Activated naive CD8-positive, alpha-beta T cell (primary cell): ENCODE data around the gene GREB1L.

Experiments used
- H3K27ac Mint-ChIP-seq: one replicate; pipeline ENCODE4 v1.8.0; 2021; ENCODE audit warnings: mixed read lengths
- H3K27me3 Mint-ChIP-seq: one replicate; pipeline ENCODE4 v1.8.0; 2021; ENCODE audit warnings: mixed read lengths
- H3K36me3 Mint-ChIP-seq: one replicate; pipeline ENCODE4 v1.8.0; 2021; ENCODE audit warnings: mixed read lengths
- H3K4me1 Mint-ChIP-seq: one replicate; pipeline ENCODE4 v1.8.0; 2021; ENCODE audit warnings: low read depth, mixed read lengths
- H3K4me3 Mint-ChIP-seq: one replicate; pipeline ENCODE4 v1.8.0; 2021; ENCODE audit warnings: mild to moderate bottlenecking, mixed read lengths
- H3K9me3 Mint-ChIP-seq: one replicate; pipeline ENCODE4 v1.8.0; 2021; ENCODE audit warnings: low read depth, mixed read lengths

The GREB1L gene

GRCh38 chr18:21242780-21243401 lies 859 bp downstream of the GREB1L start:
- Mint-ChIP-seq H3K4me3 (peak overlapping the region; percentile 73), H3K4me1 (peaks cover 8% of the 10 kb centered on the region), H3K36me3 (peaks cover 2% of the 10 kb centered on the region), H3K9me3 (no peaks in the 10 kb centered on the region), H3K27ac (no peak overlapping the region), H3K27me3 (peaks cover 38% of the 10 kb centered on the region)

GRCh38 chr18:21254576-21254975 lies 12.5 kb downstream of the GREB1L start:
- no peaks in the 10 kb centered on the region for H3K36me3 Mint-ChIP-seq
- no peaks in the 10 kb centered on the region for H3K4me1 Mint-ChIP-seq
- no peak overlapping the region for H3K4me3 Mint-ChIP-seq
- H3K27ac Mint-ChIP-seq = no peak overlapping the region
- peaks cover 9% of the 10 kb centered on the region for H3K27me3 Mint-ChIP-seq
- H3K9me3 Mint-ChIP-seq = no peaks in the 10 kb centered on the region

GRCh38 chr18:21255211-21255610 lies 13.2 kb downstream of the GREB1L start:
- no peak overlapping the region for H3K27ac Mint-ChIP-seq
- no peaks in the 10 kb centered on the region for H3K4me1 Mint-ChIP-seq
- H3K9me3 Mint-ChIP-seq = no peaks in the 10 kb centered on the region
- no peaks in the 10 kb centered on the region for H3K36me3 Mint-ChIP-seq
- H3K27me3 Mint-ChIP-seq = peaks cover 9% of the 10 kb centered on the region
- H3K4me3 Mint-ChIP-seq = no peak overlapping the region

GRCh38 chr18:21257386-21257785 lies 15.4 kb downstream of the GREB1L start:
- H3K27me3 Mint-ChIP-seq = peaks cover 9% of the 10 kb centered on the region
- H3K4me1 Mint-ChIP-seq = no peaks in the 10 kb centered on the region
- no peak overlapping the region for H3K27ac Mint-ChIP-seq
- no peaks in the 10 kb centered on the region for H3K36me3 Mint-ChIP-seq
- H3K9me3 Mint-ChIP-seq = no peaks in the 10 kb centered on the region
- H3K4me3 Mint-ChIP-seq = no peak overlapping the region

- H3K4me1 Mint-ChIP-seq = no peaks in the 10 kb centered on the region
- no peak overlapping the region for H3K4me3 Mint-ChIP-seq
- H3K27ac Mint-ChIP-seq = no peak overlapping the region
- H3K9me3 Mint-ChIP-seq = no peaks in the 10 kb centered on the region
- no peaks in the 10 kb centered on the region for H3K36me3 Mint-ChIP-seq
- H3K27me3 Mint-ChIP-seq = peaks cover 8% of the 10 kb centered on the region
Observed at GRCh38 chr18:21260621-21261020, 18.6 kb downstream of the GREB1L start.

GRCh38 chr18:21261352-21261751 lies 19.3 kb downstream of the GREB1L start:
- Mint-ChIP-seq H3K4me3 (no peak overlapping the region), H3K27ac (no peak overlapping the region), H3K9me3 (no peaks in the 10 kb centered on the region), H3K36me3 (no peaks in the 10 kb centered on the region), H3K4me1 (no peaks in the 10 kb centered on the region), H3K27me3 (peaks cover 8% of the 10 kb centered on the region)

- no peaks in the 10 kb centered on the region for H3K9me3 Mint-ChIP-seq
- H3K27ac Mint-ChIP-seq = no peak overlapping the region
- no peaks in the 10 kb centered on the region for H3K36me3 Mint-ChIP-seq
- no peak overlapping the region for H3K4me3 Mint-ChIP-seq
- H3K4me1 Mint-ChIP-seq = no peaks in the 10 kb centered on the region
- peaks cover 7% of the 10 kb centered on the region for H3K27me3 Mint-ChIP-seq
Observed at GRCh38 chr18:21262244-21262643, 20.2 kb downstream of the GREB1L start.

GRCh38 chr18:21262979-21263378 lies 20.9 kb downstream of the GREB1L start:
- H3K36me3 Mint-ChIP-seq = no peaks in the 10 kb centered on the region
- H3K4me1 Mint-ChIP-seq = no peaks in the 10 kb centered on the region
- H3K27ac Mint-ChIP-seq = no peak overlapping the region
- H3K4me3 Mint-ChIP-seq = no peak overlapping the region
- H3K9me3 Mint-ChIP-seq = no peaks in the 10 kb centered on the region
- peaks cover 4% of the 10 kb centered on the region for H3K27me3 Mint-ChIP-seq

GRCh38 chr18:21264651-21265050 lies 22.6 kb downstream of the GREB1L start:
- Mint-ChIP-seq H3K4me3 (no peak overlapping the region), H3K9me3 (no peaks in the 10 kb centered on the region), H3K27me3 (peaks cover 5% of the 10 kb centered on the region), H3K4me1 (no peaks in the 10 kb centered on the region), H3K36me3 (no peaks in the 10 kb centered on the region), H3K27ac (no peak overlapping the region)

- no peaks in the 10 kb centered on the region for H3K36me3 Mint-ChIP-seq
- H3K9me3 Mint-ChIP-seq = no peaks in the 10 kb centered on the region
- H3K4me3 Mint-ChIP-seq = no peak overlapping the region
- peaks cover 5% of the 10 kb centered on the region for H3K27me3 Mint-ChIP-seq
- no peak overlapping the region for H3K27ac Mint-ChIP-seq
- no peaks in the 10 kb centered on the region for H3K4me1 Mint-ChIP-seq
Observed at GRCh38 chr18:21265971-21266673, 24.1 kb downstream of the GREB1L start.

- no peak overlapping the region for H3K27ac Mint-ChIP-seq
- H3K4me3 Mint-ChIP-seq = no peak overlapping the region
- peaks cover 5% of the 10 kb centered on the region for H3K27me3 Mint-ChIP-seq
- H3K4me1 Mint-ChIP-seq = no peaks in the 10 kb centered on the region
- H3K9me3 Mint-ChIP-seq = no peaks in the 10 kb centered on the region
- no peaks in the 10 kb centered on the region for H3K36me3 Mint-ChIP-seq
Observed at GRCh38 chr18:21267400-21267799, 25.4 kb downstream of the GREB1L start.

- no peaks in the 10 kb centered on the region for H3K4me1 Mint-ChIP-seq
- peaks cover 4% of the 10 kb centered on the region for H3K27me3 Mint-ChIP-seq
- no peak overlapping the region for H3K27ac Mint-ChIP-seq
- no peaks in the 10 kb centered on the region for H3K9me3 Mint-ChIP-seq
- H3K4me3 Mint-ChIP-seq = no peak overlapping the region
- H3K36me3 Mint-ChIP-seq = no peaks in the 10 kb centered on the region
Observed at GRCh38 chr18:21269349-21269748, 27.3 kb downstream of the GREB1L start.

GRCh38 chr18:21270453-21270852 lies 28.4 kb downstream of the GREB1L start:
- no peaks in the 10 kb centered on the region for H3K36me3 Mint-ChIP-seq
- H3K4me3 Mint-ChIP-seq = no peak overlapping the region
- H3K27me3 Mint-ChIP-seq = peaks cover 4% of the 10 kb centered on the region
- no peak overlapping the region for H3K27ac Mint-ChIP-seq
- H3K9me3 Mint-ChIP-seq = no peaks in the 10 kb centered on the region
- H3K4me1 Mint-ChIP-seq = no peaks in the 10 kb centered on the region

- Mint-ChIP-seq H3K27me3 (peaks cover 4% of the 10 kb centered on the region), H3K27ac (no peak overlapping the region), H3K4me1 (no peaks in the 10 kb centered on the region), H3K36me3 (no peaks in the 10 kb centered on the region), H3K9me3 (no peaks in the 10 kb centered on the region), H3K4me3 (no peak overlapping the region)
Observed at GRCh38 chr18:21272016-21272579, 30.1 kb downstream of the GREB1L start.

- H3K27me3 Mint-ChIP-seq = peaks cover 12% of the 10 kb centered on the region
- no peaks in the 10 kb centered on the region for H3K36me3 Mint-ChIP-seq
- no peak overlapping the region for H3K27ac Mint-ChIP-seq
- no peaks in the 10 kb centered on the region for H3K4me1 Mint-ChIP-seq
- no peak overlapping the region for H3K4me3 Mint-ChIP-seq
- no peaks in the 10 kb centered on the region for H3K9me3 Mint-ChIP-seq
Observed at GRCh38 chr18:21273568-21273967, 31.5 kb downstream of the GREB1L start.
